Neural progenitor cell (in vitro differentiated cells): Measurements from ENCODE around the gene SVBP. TPM values are rescaled to one million over a fixed set of nuclear protein-coding genes. Genes with fewer than 3 reads are reported as not detected.

Experiments
- DNase-seq: peaks from one replicate; pipeline ENCODE4 v3.0.0-alpha.2; 2016; ENCODE audit warnings: low spot score
- H2AFZ ChIP-seq: fragments of 200-600 bp; sonication (generic); replicated peaks from 2 replicates; pipeline ENCODE4 v1.6.1; 2016; ENCODE audit warnings: antibody characterized with exemption
- H3F3A ChIP-seq: fragments of 200-600 bp; sonication (generic); 2 replicates; pipeline ENCODE4 v1.6.1; 2016; ENCODE audit warnings: antibody characterized with exemption, low read depth
- H3K27ac ChIP-seq: fragments of 200-600 bp; sonication (generic); 2 replicates; pipeline ENCODE4 v1.5.1; 2016; ENCODE audit warnings: mild to moderate bottlenecking
- H3K27me3 ChIP-seq: fragments of 200-600 bp; sonication (generic); 2 replicates; pipeline ENCODE4 v1.6.1; 2016; ENCODE audit warnings: mild to moderate bottlenecking, moderate library complexity
- H3K36me3 ChIP-seq: fragments of 200-600 bp; sonication (generic); 2 replicates; pipeline ENCODE4 v1.5.1; 2016
- H3K4me1 ChIP-seq: fragments of 200-600 bp; sonication (generic); 2 replicates; pipeline ENCODE4 v1.6.1; 2016; ENCODE audit warnings: mixed run types
- H3K4me2 ChIP-seq: fragments of 200-600 bp; sonication (generic); 2 replicates; pipeline ENCODE4 v1.6.1; 2016
- H3K4me3 ChIP-seq: fragments of 200-600 bp; sonication (generic); 2 replicates; pipeline ENCODE4 v1.5.1; 2016
- H3K79me2 ChIP-seq: fragments of 200-600 bp; sonication (generic); 2 replicates; pipeline ENCODE4 v1.6.1; 2016; ENCODE audit warnings: low read depth
- H3K9ac ChIP-seq: fragments of 200-600 bp; sonication (generic); 2 replicates; pipeline ENCODE4 v1.6.1; 2016
- H3K9me3 ChIP-seq: fragments of 200-600 bp; sonication (generic); 2 replicates; pipeline ENCODE4 v1.5.1; 2016; ENCODE audit warnings: low read depth
- H4K20me1 ChIP-seq: fragments of 200-600 bp; sonication (generic); 2 replicates; pipeline ENCODE4 v1.6.1; 2016; ENCODE audit warnings: low read depth
- H3K27ac Mint-ChIP-seq: 3 replicates; pipeline ENCODE4 v1.8.0; 2021; ENCODE audit warnings: mixed read lengths
- H3K27me3 Mint-ChIP-seq: 2 replicates; pipeline ENCODE4 v1.8.0; 2022; ENCODE audit warnings: low read depth, mild to moderate bottlenecking, inconsistent platforms, moderate library complexity, mixed read lengths; ENCODE audit not compliant: insufficient read depth
- H3K36me3 Mint-ChIP-seq: 3 replicates; pipeline ENCODE4 v1.8.0; 2021; ENCODE audit warnings: mixed read lengths
- H3K4me1 Mint-ChIP-seq: 3 replicates; pipeline ENCODE4 v1.8.0; 2021; ENCODE audit warnings: mixed read lengths
- H3K4me3 Mint-ChIP-seq: 3 replicates; pipeline ENCODE4 v1.8.0; 2021; ENCODE audit warnings: mild to moderate bottlenecking, moderate library complexity, mixed read lengths
- H3K9me3 Mint-ChIP-seq: 3 replicates; pipeline ENCODE4 v1.8.0; 2020; ENCODE audit warnings: mixed read lengths
- CTCF ChIP-seq: fragments of 200-600 bp; sonication (generic); IDR thresholded peaks from 2 replicates; pipeline ENCODE4 v1.5.1; 2017; ENCODE audit warnings: antibody characterized with exemption, mild to moderate bottlenecking
- EZH2 ChIP-seq: fragments of 200-600 bp; sonication (generic); IDR thresholded peaks from 2 replicates; pipeline ENCODE4 v1.6.1; 2017; ENCODE audit warnings: antibody characterized with exemption, mild to moderate bottlenecking, moderate library complexity
- EZH2phosphoT487 ChIP-seq: fragments of 200-600 bp; sonication (generic); IDR thresholded peaks from 2 replicates; pipeline ENCODE4 v1.6.1; 2017; ENCODE audit warnings: antibody characterized with exemption
- total RNA-seq: library from RNA; depleted of rRNA; stranded (reverse); fragments of >200 nt; gene quantifications from 2 replicates; pipeline ENCODE4 v1.2.3, GENCODE V29; 2015; ENCODE audit warnings: low replicate concordance

SVBP gene
- total RNA-seq, 1 donor from 2014 or later, result 103 TPM

GRCh38 chr1:42832641-42833240, 15.5 kb upstream of the SVBP start:
- Mint-ChIP-seq H3K9me3 (peaks cover 3% of the 10 kb centered on the region), H3K36me3 (peaks cover 3% of the 10 kb centered on the region), H3K27me3 (peaks cover 8% of the 10 kb centered on the region), H3K27ac (no peak overlapping the region), H3K4me3 (no peak overlapping the region), H3K4me1 (peaks cover 18% of the 10 kb centered on the region)
- no peak for TF ChIP-seq EZH2phosphoT487
- TF ChIP-seq CTCF, result no peak
- no peak for TF ChIP-seq EZH2
- H3K4me3 ChIP-seq, result no peak overlapping the region
- H4K20me1 ChIP-seq, result no peaks in the 10 kb centered on the region
- no peak overlapping the region for H3K4me2 ChIP-seq
- H3K27ac ChIP-seq, result no peak overlapping the region
- H3F3A ChIP-seq, result peaks cover 12% of the 10 kb centered on the region
- no peak for DNase-seq
- H3K9ac ChIP-seq, result no peak overlapping the region
- H3K4me1 ChIP-seq, result peaks cover 8% of the 10 kb centered on the region
- no peaks in the 10 kb centered on the region for H3K79me2 ChIP-seq
- no peaks in the 10 kb centered on the region for H3K36me3 ChIP-seq
- no peak overlapping the region for H2AFZ ChIP-seq
- no peaks in the 10 kb centered on the region for H3K27me3 ChIP-seq
- H3K9me3 ChIP-seq, result no peaks in the 10 kb centered on the region

DNA sequence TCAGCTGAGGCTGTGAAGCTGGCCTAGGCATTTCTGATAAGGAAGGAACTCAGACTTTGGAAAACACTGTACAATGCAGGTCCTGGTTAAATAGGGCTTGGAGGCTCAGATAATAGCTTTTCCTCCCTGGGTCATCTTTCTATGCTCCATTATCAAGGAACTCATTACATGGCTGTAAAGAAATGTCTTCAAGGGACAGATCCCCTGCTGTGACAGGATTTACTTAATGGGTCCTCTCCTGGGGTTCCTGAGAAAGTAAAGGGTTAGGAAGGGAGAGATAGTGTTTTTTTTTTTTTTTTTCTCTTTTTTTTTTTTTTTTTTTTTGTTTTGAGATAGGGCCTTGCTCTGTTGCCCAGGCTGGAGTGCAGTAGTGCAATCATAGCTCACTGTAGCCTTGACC, 14.1 kb upstream of the SVBP start:
- H3K27me3 ChIP-seq, result no peaks in the 10 kb centered on the region
- no peak overlapping the region for H3K9ac ChIP-seq
- H3K27ac ChIP-seq, result peak overlapping the region; percentile 53
- H3K4me2 ChIP-seq, result no peak overlapping the region
- H3K4me3 Mint-ChIP-seq, result no peak overlapping the region
- peaks cover 3% of the 10 kb centered on the region for H3K36me3 Mint-ChIP-seq
- H3K79me2 ChIP-seq, result no peaks in the 10 kb centered on the region
- H3K9me3 Mint-ChIP-seq, result peaks cover 3% of the 10 kb centered on the region
- H3F3A ChIP-seq, result peaks cover 12% of the 10 kb centered on the region
- peaks cover 7% of the 10 kb centered on the region for H3K27me3 Mint-ChIP-seq
- peaks cover 8% of the 10 kb centered on the region for H3K4me1 ChIP-seq
- peak; percentile 46 for DNase-seq
- no peak overlapping the region for H3K27ac Mint-ChIP-seq
- H3K4me1 Mint-ChIP-seq, result peaks cover 18% of the 10 kb centered on the region
- H3K4me3 ChIP-seq, result no peak overlapping the region
- H4K20me1 ChIP-seq, result no peaks in the 10 kb centered on the region
- H3K36me3 ChIP-seq, result no peaks in the 10 kb centered on the region
- no peaks in the 10 kb centered on the region for H3K9me3 ChIP-seq
- no peak for TF ChIP-seq CTCF
- no peak for TF ChIP-seq EZH2phosphoT487
- TF ChIP-seq EZH2, result no peak
- H2AFZ ChIP-seq, result no peak overlapping the region

DNA sequence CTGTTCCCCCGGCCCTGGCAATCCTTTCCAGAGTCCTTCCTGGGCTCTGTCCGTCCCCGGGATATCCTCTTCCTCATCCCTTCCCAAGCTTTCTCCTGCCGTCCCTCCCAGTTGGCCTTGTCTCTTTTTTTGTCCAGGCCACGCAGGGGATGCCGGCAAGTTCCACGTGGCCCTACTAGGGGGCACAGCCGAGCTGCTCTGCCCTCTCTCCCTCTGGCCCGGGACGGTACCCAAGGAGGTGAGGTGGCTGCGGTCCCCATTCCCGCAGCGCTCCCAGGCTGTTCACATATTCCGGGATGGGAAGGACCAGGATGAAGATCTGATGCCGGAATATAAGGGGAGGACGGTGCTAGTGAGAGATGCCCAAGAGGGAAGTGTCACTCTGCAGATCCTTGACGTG, 13.4 kb upstream of the SVBP start:
- Mint-ChIP-seq H3K27me3 (peaks cover 6% of the 10 kb centered on the region), H3K36me3 (peaks cover 3% of the 10 kb centered on the region), H3K4me1 (peaks cover 20% of the 10 kb centered on the region), H3K4me3 (no peak overlapping the region), H3K9me3 (peaks cover 3% of the 10 kb centered on the region), H3K27ac (no peak overlapping the region)
- no peak overlapping the region for H2AFZ ChIP-seq
- no peak overlapping the region for H3K9ac ChIP-seq
- H4K20me1 ChIP-seq, result no peaks in the 10 kb centered on the region
- H3F3A ChIP-seq, result peaks cover 12% of the 10 kb centered on the region
- H3K27ac ChIP-seq, result no peak overlapping the region
- H3K27me3 ChIP-seq, result no peaks in the 10 kb centered on the region
- H3K4me2 ChIP-seq, result no peak overlapping the region
- H3K9me3 ChIP-seq, result no peaks in the 10 kb centered on the region
- peaks cover 8% of the 10 kb centered on the region for H3K4me1 ChIP-seq
- TF ChIP-seq CTCF, result no peak
- no peak for TF ChIP-seq EZH2
- no peak for TF ChIP-seq EZH2phosphoT487
- H3K36me3 ChIP-seq, result no peaks in the 10 kb centered on the region
- DNase-seq, result no peak
- no peak overlapping the region for H3K4me3 ChIP-seq
- no peaks in the 10 kb centered on the region for H3K79me2 ChIP-seq
